Mucosa of rectum (tissue), 2 donors: ENCODE results near the gene ARHGEF7.
"Not testable (repeated sequence)": the region's sequence is repeated elsewhere in the genome, so short reads cannot be mapped to it uniquely, and the experiment has no call there.

ENCODE experiments used
- H3K27ac ChIP-seq, 2 donors: one replicate each; pipeline ENCODE4 v1.7.0; 2013; ENCODE audit warnings: inconsistent platforms in 2 of 2, low read depth in 2 of 2, low read length in 2 of 2
- H3K27me3 ChIP-seq, 2 donors: one replicate each; pipeline ENCODE4 v1.7.0; 2013; ENCODE audit warnings: low read length in 2 of 2; ENCODE audit not compliant: control insufficient read depth in 2 of 2, insufficient read depth in 2 of 2
- H3K36me3 ChIP-seq, 2 donors: one replicate each; pipeline ENCODE4 v1.7.0; 2013; ENCODE audit warnings: low read length in 2 of 2; ENCODE audit not compliant: control insufficient read depth in 2 of 2, insufficient read depth in 2 of 2
- H3K4me1 ChIP-seq, 2 donors: one replicate each; pipeline ENCODE4 v1.7.0; 2013; ENCODE audit warnings: low read length in 2 of 2, mild to moderate bottlenecking in 1 of 2; ENCODE audit not compliant: control insufficient read depth in 2 of 2, insufficient read depth in 2 of 2
- H3K4me3 ChIP-seq, 2 donors: one replicate each; pipeline ENCODE4 v1.7.0; 2013; ENCODE audit warnings: low read length in 2 of 2
- H3K9ac ChIP-seq, 2 donors: one replicate each; pipeline ENCODE4 v1.7.0; 2013; ENCODE audit warnings: low read length in 2 of 2, low read depth in 1 of 2, mild to moderate bottlenecking in 1 of 2
- H3K9me3 ChIP-seq, 2 donors: one replicate each; pipeline ENCODE4 v1.7.0; 2013; ENCODE audit warnings: low read length in 2 of 2; ENCODE audit not compliant: control insufficient read depth in 2 of 2
- donor health status: healthy.
- donor health status: Normal muscosa, but diverticular disease.

Gene ARHGEF7

GRCh38 chr13:111187960-111188541 lies 72.9 kb downstream of the ARHGEF7 start:
- Histone ChIP-seq H3K4me3 (no peak overlapping the region), H3K9me3 (no peaks in the 10 kb centered on the region), H3K27me3 (no peaks in the 10 kb centered on the region), H3K9ac (no peak overlapping the region), H3K27ac (no peak overlapping the region), H3K4me1 (peaks cover 4 to 13% of the 10 kb centered on the region in 2 donors), H3K36me3 (no peaks in the 10 kb centered on the region)

GRCh38 chr13:111189064-111189505 lies 74.0 kb downstream of the ARHGEF7 start:
- H3K4me1 ChIP-seq: peaks cover 4 to 13% of the 10 kb centered on the region in 2 donors
- not testable (repeated sequence) for H3K4me3 ChIP-seq, H3K9me3 ChIP-seq, H3K36me3 ChIP-seq, H3K27ac ChIP-seq, H3K9ac ChIP-seq, H3K27me3 ChIP-seq

GRCh38 chr13:111189516-111189915 lies 74.4 kb downstream of the ARHGEF7 start:
- not testable (repeated sequence) for H3K9me3 ChIP-seq, H3K27me3 ChIP-seq, H3K9ac ChIP-seq, H3K36me3 ChIP-seq, H3K27ac ChIP-seq, H3K4me3 ChIP-seq
- H3K4me1 ChIP-seq: peaks cover 4 to 10% of the 10 kb centered on the region in 2 donors

- not testable (repeated sequence) for H3K4me1 ChIP-seq, H3K27me3 ChIP-seq, H3K9me3 ChIP-seq, H3K4me3 ChIP-seq, H3K27ac ChIP-seq, H3K36me3 ChIP-seq, H3K9ac ChIP-seq
These were observed 78.1 kb downstream of the ARHGEF7 start for GRCh38 chr13:111193223-111193622.

- H3K36me3 ChIP-seq, H3K27me3 ChIP-seq: not testable (repeated sequence)
These were observed 79.5 kb downstream of the ARHGEF7 start for GRCh38 chr13:111194651-111195050.

GRCh38 chr13:111198732-111199378 lies 83.7 kb downstream of the ARHGEF7 start:
- not testable (repeated sequence) for H3K27me3 ChIP-seq, H3K27ac ChIP-seq, H3K36me3 ChIP-seq, H3K9me3 ChIP-seq, H3K9ac ChIP-seq, H3K4me1 ChIP-seq, H3K4me3 ChIP-seq

More at GRCh38 chr13:111194651-111195050, 79.5 kb downstream of the ARHGEF7 start:
- H3K9me3 ChIP-seq, H3K9ac ChIP-seq, H3K4me1 ChIP-seq, H3K27ac ChIP-seq, H3K4me3 ChIP-seq: not testable (repeated sequence)

- H3K9ac ChIP-seq: no peak overlapping the region
- H3K27ac ChIP-seq: no peak overlapping the region
- no peak overlapping the region for H3K4me3 ChIP-seq
- no peaks in the 10 kb centered on the region for H3K9me3 ChIP-seq
- H3K36me3 ChIP-seq: peaks cover 0 to 5% of the 10 kb centered on the region in 2 donors
- H3K4me1 ChIP-seq: peaks cover 3 to 7% of the 10 kb centered on the region in 2 donors
- no peaks in the 10 kb centered on the region for H3K27me3 ChIP-seq
These were observed 86.3 kb downstream of the ARHGEF7 start for GRCh38 chr13:111201304-111201940.

- Histone ChIP-seq H3K4me3 (no peak overlapping the region), H3K4me1 (peaks cover 3 to 7% of the 10 kb centered on the region in 2 donors), H3K9me3 (no peaks in the 10 kb centered on the region), H3K27ac (peak overlapping the region in 1 of 2 donors; percentile 5), H3K27me3 (no peaks in the 10 kb centered on the region), H3K36me3 (peaks cover 0 to 5% of the 10 kb centered on the region in 2 donors), H3K9ac (no peak overlapping the region)
These were observed 87.1 kb downstream of the ARHGEF7 start for GRCh38 chr13:111202156-111202621.

GRCh38 chr13:111202745-111203144 lies 87.6 kb downstream of the ARHGEF7 start:
- Histone ChIP-seq H3K27ac (no peak overlapping the region), H3K36me3 (peaks cover 0 to 5% of the 10 kb centered on the region in 2 donors), H3K4me3 (no peak overlapping the region), H3K9me3 (no peaks in the 10 kb centered on the region), H3K4me1 (peaks cover 3 to 7% of the 10 kb centered on the region in 2 donors), H3K9ac (no peak overlapping the region), H3K27me3 (no peaks in the 10 kb centered on the region)

GRCh38 chr13:111203736-111204389 lies 88.8 kb downstream of the ARHGEF7 start:
- Histone ChIP-seq H3K4me1 (peaks cover 3 to 7% of the 10 kb centered on the region in 2 donors), H3K9me3 (no peaks in the 10 kb centered on the region), H3K4me3 (no peak overlapping the region), H3K9ac (no peak overlapping the region), H3K27me3 (no peaks in the 10 kb centered on the region), H3K36me3 (peaks cover 0 to 5% of the 10 kb centered on the region in 2 donors), H3K27ac (no peak overlapping the region)
